ENCODE measurements around the gene IFRD1.
"Not testable (repeated sequence)": the region's sequence is repeated elsewhere in the genome, so short reads cannot be mapped to it uniquely, and the experiment has no call there.

Gene IFRD1

DNA sequence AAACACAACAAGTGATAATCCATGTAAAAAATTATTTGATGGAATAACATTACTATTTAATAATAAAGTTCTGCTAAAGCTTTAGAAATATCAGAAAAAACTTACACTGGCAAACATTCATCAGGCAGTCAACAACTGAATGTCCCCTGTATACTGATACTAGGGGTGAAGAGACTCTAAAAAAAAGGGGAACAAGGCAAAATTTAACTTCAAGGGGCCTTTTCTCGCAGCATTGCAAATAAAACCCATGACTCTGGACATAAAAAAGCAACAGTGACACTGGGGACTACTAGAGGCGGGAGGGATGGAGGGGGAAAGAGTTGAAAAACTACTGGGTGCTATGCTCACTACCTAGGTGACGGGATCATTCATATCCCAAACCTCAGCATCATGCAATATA, 5.8 kb upstream of the IFRD1 start:
- no peak for DNase-seq

DNA sequence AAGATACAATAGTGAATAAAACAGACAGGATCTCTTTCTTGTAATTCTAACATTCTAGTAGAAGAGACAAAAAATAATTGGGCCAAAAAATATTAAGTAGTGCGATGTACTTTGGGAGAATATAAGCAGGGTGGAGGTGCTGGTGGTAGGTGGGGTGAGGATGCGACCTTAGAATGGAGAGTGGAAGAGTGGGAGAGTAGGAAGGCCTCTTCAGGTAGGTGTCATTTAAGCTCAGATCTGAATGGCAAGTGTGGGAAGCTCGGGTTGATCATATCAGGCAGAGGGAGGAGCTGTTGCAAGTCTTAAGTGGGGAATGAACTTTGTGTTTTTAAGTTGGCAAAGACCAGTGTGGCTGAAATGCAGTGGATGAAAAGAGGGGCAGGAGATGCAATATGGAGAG, 3.8 kb upstream of the IFRD1 start:
- no peak for DNase-seq

DNA sequence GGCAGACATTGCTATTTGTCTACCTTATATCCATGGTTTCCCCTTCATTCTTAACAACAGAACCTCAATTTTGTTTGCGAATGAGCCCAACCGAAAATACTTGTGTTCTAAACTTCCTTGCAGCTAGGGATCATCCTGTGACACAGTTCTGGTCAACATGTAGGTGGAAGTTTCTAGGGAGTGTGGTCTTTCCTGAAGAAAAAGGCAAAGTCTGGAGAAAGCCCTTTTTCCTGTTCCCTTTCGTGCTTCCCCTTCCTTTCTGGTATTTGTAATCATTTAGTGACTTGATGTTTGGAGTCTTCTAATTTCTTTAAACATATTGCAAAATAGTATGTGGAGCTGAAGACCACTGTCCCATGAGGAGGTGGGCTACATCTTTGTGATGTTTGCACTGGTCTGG, 2.9 kb upstream of the IFRD1 start:
- no peak for DNase-seq

DNA sequence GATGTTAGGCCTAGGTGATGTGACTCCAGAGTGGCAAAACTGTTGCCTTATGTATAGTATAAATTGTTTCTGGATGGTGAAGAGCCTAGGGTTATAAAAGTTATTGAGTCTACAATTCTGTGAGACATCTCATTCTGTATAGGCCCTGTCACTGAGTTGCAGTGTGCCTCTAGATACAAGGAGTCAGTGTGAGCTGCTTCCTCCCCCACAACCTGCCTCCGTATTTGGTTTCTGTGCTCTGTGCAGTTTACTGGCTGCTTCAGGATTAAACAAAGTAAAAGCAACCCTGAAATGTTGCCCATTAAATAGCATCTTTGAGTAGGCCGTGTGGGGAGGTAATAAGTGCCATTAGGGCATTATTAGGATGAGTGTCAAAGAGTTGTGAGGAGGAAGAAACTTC, 1.9 kb upstream of the IFRD1 start:
- no peak for DNase-seq

DNA sequence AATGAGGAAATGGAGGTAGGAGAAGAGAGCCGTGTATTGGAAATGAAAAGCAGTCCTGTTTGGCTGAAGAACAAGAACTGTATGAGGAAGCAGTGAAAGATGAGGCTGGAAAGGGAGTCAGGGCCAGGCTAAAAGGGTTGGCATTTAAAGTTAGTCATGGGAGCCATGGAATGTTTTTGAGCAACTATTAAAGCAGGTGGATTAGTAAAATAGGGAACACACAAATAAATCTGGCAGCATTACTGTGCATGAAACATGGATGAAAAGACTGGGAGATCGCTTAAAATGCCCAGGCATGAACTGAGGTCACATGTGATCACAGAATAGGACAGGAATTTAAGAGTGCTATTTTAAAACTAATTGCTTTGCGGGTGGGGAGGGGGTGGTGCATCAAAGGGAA, 1.4 kb upstream of the IFRD1 start:
- DNase-seq = no peak

DNA sequence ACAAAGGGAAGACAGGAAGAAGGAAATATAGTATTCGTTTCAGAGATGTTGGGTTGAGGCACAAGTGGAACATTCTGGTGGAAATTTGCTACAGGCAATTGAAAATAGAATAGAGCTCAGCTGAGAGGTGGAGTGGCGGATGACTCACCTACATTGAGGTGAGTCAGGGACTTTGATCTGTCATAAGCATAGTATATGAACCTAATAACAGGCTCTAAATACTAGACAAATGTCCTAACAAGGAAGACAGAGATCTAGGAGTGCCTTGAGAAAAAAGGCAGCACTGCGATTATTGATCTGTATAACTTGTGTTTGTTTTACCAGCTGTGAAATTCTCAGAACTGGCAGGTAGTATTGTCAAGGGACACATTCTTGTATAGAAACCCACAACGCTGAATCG, 907 bp upstream of the IFRD1 start:
- peak; percentile 29 for DNase-seq

DNA sequence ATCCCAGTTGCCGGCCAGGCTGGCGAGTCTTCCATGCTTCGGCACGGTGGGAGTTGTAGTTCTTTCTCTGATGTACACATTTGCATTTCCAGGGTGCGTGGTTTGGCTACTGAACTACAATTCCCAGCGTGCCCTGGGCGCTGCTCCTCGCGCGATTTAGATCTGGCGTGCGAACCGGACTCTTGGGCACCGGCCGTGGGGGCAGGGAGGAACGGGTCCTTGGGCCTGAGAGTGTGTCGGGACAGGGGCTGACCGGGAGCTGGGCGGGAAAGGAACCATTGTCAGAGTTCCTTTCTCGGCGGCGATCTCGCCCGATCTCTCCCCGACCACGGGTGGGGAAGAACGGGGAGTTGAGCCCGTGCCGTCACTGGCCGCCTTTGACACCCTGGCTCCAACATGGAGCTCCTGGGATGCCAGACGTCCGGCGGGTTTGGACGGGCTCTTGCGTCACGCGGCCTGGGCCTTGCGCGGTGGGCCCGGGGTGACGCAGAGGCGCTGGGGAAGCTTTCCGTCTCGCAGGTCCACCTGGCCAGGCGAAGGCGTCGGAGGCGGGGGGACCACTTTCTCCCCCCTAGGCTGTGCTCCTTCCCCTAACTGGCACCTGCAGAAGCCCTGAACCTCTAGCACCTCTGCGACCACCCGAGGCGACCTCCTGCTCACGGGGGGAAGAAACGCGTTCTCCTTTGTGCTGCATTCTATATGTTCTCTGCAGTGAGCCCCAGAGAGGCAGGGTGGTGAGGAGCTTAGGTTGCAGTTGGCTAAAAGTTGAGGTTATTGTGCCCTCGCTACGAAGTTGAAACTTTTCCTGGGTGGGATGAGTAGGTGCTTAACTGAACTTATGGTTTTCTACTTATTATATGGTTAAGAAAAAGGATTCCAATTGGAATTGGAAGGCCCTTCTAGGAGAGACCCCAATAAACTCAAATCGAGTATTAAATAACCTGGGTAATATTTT, 824 bp downstream of the IFRD1 start:
- DNase-seq = peak; percentile 83

DNA sequence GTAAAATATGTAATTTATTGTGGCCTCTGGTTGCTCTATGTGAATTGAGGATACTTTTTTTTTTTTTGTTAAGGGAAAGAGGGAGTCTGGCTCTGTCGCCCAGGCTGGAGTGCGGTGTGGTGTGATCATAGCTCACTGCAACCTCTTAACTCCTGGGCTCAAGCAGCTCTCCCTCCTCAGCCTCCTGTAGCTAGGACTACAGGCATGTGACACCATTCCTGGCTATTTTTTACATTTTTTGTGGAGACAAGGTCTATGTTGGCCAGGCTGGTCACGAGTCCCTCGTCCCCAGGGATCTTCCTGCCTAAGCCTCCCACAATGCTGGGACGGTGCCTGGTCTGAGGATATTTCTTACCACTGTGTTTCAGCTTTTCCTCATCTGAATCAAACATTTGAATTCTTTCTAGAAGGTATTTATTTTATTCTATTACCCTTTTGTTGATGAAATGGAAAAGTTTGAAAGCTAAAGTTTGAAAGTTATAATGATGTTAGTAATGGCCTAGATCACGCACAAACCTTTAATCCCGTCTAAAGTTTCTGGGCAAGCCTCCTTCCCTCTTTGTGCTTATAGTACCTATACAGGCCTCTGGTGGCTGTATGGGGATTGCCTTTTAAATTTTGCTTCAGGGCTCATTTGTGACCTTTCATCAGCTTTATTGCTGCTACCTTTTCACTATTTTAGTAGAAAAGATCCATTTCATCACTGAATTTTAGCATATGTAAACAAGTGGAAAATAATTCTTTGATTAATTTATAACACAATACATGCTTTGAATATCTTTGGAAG, 2.0 kb downstream of the IFRD1 start:
- DNase-seq = no peak

DNA sequence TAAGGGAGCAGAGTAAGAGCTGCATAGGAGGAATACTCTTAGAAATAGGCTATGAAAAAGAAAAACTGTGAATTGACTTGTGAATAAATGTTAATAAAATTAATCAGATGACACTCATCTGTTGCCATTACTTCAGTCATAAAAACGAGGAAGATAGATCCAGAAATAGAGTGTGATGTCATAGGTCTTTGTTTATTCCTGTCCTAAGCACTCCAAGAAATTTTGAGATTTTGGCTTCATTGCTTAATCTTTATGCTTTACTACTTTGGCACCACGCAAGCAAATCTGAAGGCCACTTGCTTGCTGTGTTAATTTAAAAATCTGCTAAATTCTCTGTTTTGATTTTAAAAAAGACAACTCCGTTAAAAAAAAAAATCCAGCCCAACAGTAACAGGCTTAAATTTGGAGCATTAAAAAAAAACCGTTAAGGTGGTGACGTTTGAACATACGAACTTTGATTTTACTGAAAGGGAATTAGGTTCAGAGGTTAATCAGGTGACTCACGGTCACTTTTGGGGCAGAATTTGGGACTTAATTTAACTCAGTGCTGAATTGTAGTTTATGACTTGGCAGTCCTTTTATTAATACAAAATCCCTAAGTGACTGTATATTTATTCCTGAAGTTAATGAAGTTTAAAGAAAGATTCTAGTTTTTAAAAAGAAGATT, 3.4 kb downstream of the IFRD1 start:
- DNase-seq = no peak

DNA sequence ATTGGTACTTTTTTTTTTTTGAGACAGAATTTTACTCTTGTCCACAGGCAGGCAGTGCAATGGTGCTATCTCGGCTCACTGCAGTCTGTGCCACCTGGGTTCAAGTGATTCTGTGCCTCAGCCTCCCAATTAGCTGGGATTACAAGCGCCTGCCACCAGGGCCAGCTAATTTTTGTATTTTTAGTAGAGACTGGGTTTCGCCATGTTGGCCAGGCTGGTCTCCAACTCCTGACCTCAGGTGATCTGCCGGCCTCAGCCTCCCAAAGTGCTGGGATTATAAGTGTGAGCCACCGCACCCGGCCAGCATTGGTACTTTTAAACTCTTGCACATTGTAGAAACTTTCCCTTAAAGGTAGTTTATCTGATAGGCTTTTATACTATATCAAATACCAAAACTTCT, 3.9 kb downstream of the IFRD1 start:
- DNase-seq = not testable (repeated sequence)

DNA sequence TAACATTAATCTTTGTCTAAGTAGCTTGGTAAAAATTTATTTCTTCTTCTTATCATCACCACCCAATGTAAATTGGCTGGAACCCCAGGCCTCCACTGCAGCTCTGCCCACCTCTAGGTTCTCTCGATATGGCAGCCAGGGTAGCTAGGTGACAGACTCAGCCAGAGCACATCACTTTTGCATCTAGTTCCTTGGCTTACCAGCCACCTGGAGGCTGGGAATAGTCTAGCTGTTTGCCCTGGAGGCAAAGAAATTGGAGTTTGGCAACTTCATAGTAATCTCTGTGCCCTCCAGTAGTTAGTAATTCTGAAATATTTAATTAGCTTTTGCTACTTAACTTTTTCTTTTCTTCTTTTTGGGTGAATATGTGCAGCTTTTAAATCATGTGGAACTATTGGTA, 9.4 kb downstream of the IFRD1 start:
- DNase-seq = no peak

DNA sequence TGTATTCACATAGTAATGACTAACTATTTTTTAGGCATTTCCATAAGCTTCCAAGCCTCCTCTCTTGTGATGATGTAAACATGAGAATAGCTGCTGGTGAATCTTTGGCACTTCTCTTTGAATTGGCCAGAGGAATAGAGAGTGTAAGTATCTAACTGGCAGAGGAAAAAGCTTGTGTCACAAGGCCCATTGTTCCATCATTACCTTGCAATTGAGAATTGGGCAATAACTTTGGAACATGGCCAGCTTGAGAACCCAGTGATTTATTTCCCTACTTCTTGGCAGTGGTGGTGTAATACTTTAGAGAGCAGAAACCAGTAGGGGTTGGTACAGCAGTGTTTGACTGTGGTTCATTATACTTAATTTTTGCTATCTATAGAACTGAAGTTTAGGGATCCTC, 12.0 kb downstream of the IFRD1 start:
- DNase-seq = no peak

DNA sequence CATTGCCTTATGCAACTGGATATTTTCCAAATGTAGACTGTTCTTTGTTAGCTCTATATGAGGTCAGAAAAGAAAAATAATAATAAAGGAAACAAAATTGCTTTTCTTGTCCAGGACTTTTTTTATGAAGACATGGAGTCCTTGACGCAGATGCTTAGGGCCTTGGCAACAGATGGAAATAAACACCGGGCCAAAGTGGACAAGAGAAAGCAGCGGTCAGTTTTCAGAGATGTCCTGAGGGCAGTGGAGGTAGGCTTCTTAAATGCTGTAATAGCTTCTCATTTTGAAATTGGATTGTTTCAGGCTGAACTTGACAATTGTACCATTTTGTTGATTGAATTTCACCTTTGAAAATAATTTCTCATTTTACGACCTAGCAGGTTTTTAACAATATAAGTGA, 17.6 kb downstream of the IFRD1 start:
- no peak for DNase-seq

DNA sequence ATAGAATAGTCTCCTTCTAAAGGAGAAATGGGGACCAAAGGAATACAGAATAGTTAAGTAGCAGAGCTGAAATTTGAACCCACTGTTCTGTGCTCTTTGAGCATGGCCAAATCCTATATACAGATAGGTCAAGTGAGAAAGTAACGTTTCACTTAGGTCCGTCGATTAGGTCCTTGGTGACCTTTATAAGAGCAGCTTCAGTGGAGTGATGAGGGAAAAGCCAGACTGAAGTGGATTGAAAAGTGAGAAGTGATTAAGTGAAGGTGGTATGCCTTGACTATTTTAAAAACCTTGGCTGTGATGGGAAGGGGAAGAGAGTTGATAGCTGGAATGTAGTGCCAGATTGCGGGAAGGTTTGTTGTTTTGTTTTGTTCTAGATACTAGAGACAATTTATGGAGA, 19.9 kb downstream of the IFRD1 start:
- DNase-seq = no peak

DNA sequence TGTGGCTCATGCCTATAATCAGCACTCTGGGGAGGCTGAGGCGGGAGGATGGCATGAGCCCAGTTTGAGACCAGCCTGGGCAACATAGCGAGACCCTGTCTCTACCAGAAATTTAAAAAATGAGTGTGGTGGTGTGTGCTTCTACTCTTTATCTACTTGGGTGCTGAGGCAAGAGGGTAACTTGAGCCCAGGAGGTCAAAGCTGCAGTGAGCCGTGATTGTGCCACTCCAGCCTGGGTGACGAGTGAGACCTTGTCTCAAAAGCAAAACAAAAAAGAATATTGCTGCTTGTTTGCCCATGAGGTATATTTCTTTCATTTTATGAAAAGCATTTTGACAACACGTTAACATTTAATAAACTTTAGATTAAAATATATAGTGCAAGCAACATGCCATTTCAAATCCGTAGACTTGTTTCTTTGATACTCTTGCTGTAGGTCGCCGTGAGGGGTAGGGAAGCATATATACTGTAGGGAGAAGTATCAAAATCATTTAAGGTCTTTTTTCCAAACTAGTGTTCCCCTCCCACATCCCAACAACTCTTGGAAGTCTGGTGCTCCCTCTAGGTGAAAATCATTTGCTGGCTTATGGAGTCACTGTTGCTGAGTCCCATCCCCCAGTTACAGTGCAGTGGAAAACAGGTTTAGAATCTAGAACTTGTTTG, 26.3 kb downstream of the IFRD1 start:
- no peak for DNase-seq

DNA sequence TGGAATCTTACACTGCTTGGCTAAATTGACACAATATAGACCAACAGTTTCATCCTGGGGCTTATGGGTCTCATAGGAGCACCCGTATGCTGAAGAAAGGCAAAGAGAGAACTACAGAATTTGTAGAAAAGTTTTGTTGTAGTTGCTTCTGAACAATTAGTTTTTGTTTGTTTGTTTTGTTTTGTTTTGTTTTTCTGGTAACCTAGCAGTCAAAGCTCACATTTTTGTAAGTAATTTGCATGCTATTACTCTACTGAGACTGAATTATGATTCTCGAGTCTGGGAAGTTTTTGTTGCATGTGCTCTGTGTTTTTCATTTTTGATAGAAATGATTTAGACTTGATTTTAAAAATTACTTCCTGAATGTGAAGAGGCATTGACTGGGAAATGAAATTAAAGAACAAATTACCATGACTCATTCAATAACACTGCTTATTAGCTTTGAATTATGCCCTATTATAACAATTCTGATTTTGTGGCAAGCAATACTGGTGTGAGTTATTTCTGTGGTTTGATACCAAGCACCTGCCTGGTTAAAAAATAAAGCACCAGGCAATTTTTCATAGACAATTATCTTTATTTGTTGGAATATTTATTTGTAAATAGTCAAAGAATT, 31.0 kb downstream of the IFRD1 start:
- DNase-seq = no peak

DNA sequence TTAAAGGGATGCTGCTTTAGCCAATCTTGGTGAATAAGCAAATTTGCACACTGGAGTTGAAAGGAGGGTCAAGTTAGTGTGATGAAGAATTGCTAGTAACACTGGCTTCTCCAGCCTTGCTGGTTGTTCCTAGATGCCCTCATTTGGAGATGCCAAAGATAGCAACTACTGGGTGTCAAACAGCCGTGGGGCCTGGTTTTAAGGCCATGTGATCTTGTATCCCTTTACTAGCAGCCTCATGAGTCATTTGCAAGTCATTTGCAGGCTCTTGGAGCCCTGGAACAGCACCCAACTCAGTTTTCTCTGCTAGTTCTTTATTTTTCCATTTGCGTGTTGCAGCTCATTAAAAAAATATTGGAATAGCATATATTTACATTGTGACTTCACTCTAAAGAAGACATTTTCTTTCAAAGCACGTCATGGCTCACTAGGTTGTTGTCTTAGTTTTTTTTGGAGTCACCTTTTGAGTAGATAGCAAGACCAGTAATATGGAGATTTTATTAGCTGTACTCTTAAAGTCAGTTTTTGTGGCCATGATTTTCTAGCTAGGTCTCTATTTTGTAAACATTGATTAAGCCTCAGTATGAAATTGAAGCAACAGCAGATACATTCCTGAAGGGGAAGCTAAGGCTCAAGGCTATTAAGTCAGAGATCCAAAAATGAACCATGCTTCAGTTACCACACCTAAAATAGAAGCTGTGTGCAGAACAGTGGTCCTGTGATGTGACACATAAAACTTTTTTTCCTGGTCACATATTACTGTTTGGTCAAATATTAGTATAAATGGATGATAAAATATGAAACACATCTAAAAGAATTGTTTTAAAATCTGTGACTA, 31.8 kb downstream of the IFRD1 start:
- no peak for DNase-seq

DNA sequence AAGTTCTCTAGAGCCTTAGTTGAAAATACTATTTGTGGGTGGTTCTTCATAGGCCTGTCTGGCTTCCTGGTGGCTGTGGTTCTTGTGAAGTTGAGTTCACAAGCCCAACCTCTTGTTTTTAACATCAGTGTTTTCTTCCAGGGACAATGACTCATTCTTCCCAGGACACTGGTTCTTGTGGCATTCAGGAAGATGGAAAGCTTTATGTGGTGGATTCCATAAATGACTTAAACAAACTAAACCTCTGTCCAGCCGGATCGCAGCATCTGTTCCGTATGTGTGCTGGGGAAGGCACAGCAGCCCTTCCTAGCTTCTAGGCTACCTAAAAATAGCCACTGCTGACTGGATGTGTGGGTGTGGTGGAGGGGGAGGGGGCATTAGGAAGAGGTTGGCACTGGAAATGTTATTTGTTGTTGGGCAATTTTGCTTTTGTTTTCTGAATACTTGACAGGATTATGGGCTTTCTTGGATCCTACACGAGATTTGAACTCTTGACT, 34.5 kb downstream of the IFRD1 start:
- DNase-seq = no peak

DNA sequence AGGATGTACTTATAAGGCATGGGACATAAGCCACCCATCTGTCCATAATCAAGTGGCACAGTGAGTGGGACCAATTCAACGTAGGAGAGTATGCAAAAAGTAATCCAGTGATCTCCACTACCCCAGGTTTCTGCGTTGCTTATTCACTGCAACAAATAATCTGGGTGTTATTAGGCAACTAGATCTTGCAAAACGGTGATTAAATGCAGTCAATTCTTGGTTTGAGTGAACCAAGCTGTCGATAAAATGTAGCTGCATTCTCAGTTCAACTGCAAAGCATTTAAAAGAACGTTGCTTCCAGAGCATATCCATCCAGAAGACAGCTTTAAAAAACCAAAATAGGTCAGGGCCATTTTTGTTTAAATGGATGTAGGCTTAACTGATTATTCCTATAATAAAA, 35.5 kb downstream of the IFRD1 start:
- no peak for DNase-seq

DNA sequence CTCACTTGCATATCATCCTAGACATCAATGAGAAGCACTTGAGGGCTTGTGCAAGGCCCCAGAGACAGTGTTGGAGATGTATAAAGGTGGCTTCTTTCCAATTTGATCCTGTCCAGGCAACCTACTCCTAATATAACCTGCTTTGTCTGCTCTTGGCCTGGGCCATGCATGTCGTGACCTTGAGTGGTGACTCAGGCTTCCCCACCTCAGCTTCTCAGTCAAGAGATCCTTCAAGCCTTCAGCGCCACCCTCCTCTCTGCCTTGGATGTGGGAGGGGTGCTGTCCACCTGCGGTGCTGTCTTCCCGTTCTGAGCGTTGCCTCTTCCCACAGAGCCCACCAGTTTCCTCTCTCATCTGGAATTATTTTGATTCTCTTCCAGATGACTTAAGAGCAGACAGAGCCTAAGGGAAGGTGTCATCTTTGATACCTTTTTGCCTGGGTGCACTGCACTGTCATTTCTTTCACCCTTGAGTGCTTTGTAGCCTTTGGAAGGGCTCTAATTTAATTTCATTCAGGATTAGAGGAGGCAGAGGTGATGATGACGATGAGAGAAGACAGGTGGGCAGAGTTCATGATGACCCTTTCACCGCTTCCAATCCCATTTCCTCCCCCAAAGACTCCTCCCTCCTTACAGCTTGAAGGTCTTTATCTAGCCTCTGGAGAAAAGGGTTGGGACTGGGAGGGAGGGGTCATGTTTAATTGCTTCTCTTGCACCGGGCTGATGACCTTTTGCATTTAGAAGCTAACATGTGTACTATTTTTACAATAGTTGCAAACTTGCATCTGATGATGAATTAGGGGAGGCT, 37.4 kb downstream of the IFRD1 start:
- DNase-seq = no peak

DNA sequence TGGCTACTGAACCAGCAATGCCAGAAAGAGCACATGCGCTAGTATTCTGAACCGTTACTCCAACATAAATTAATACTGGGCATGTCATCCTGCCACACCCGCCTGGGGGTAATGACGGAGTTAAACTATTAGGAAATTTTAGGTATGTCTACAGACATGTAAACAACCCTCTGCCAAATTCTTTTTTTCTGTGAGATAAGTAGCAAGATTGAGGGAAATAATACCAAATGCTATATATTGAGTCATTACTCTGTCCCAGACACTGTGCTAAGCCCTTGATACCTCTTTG, 37.9 kb downstream of the IFRD1 start:
- DNase-seq = no peak
